NCI-H128 (cell line): ENCODE data around the gene CFP.
"Not testable (repeated sequence)": the region's sequence is repeated elsewhere in the genome, so short reads cannot be mapped to it uniquely, and the experiment has no call there.

Experiments used
- DNase-seq: peaks from one replicate; lab custom pipeline; 2025; ENCODE audit not compliant: unreplicated experiment; lab: John Stamatoyannopoulos, UW

CFP gene

GRCh38 chrX:47607091-47607490 lies 22.6 kb downstream of the CFP start:
- DNase-seq = no peak

GRCh38 chrX:47605024-47605423 lies 24.7 kb downstream of the CFP start:
- DNase-seq = no peak

- not testable (repeated sequence) for DNase-seq
These were observed 26.6 kb downstream of the CFP start for GRCh38 chrX:47603125-47603524.

GRCh38 chrX:47597222-47597621 lies 32.5 kb downstream of the CFP start:
- DNase-seq = no peak

- no peak for DNase-seq
These were observed 33.5 kb downstream of the CFP start for GRCh38 chrX:47596256-47596655.

- no peak for DNase-seq
These were observed 33.9 kb downstream of the CFP start for GRCh38 chrX:47595716-47596251.

- no peak for DNase-seq
These were observed 36.2 kb downstream of the CFP start for GRCh38 chrX:47593522-47593921.

GRCh38 chrX:47590984-47591383 lies 38.7 kb downstream of the CFP start:
- DNase-seq = no peak

- no peak for DNase-seq
These were observed 41.6 kb downstream of the CFP start for GRCh38 chrX:47587906-47588735.

- DNase-seq = no peak
These were observed 42.4 kb downstream of the CFP start for GRCh38 chrX:47587091-47587891.

- no peak for DNase-seq
These were observed 43.5 kb downstream of the CFP start for GRCh38 chrX:47586043-47586787.

- DNase-seq = no peak
These were observed 44.5 kb downstream of the CFP start for GRCh38 chrX:47585273-47585672.

GRCh38 chrX:47584714-47585113 lies 45.0 kb downstream of the CFP start:
- no peak for DNase-seq

GRCh38 chrX:47583240-47583861 lies 46.4 kb downstream of the CFP start:
- DNase-seq = no peak

- no peak for DNase-seq
These were observed 47.7 kb downstream of the CFP start, which contains the start of gene TIMP1 for GRCh38 chrX:47581731-47582647. TIMP1 (plus strand) TSS chrX:47582436; CDS start chrX:47583416, 980 bp downstream.

- no peak for DNase-seq
These were observed 50.2 kb downstream of the CFP start for GRCh38 chrX:47579537-47579936.

- DNase-seq = no peak
These were observed 51.0 kb downstream of the CFP start for GRCh38 chrX:47578692-47579091.

- no peak for DNase-seq
These were observed 51.8 kb downstream of the CFP start for GRCh38 chrX:47577901-47578300.

- DNase-seq = no peak
These were observed 52.3 kb downstream of the CFP start for GRCh38 chrX:47577424-47577823.
